WTC11 (cell line): ENCODE measurements around the gene ZNF407.

ENCODE experiments used
- FOXJ3 ChIP-seq: sonication (generic); formaldehyde crosslinking; IDR thresholded peaks from 2 replicates; pipeline ENCODE4 v1.9.0; 2021; ENCODE audit warnings: missing genetic modification reagents, mild to moderate bottlenecking, borderline replicate concordance
- GTF2I ChIP-seq: fragments of 250-450 bp; sonication (Bioruptor Pico); conservative IDR thresholded peaks from 2 replicates; pipeline ENCODE4 v1.4.0; 2021; ENCODE audit warnings: mild to moderate bottlenecking
- HMGA2 ChIP-seq: fragments of 250-450 bp; sonication (Bioruptor Pico); IDR thresholded peaks from 2 replicates; pipeline ENCODE4 v1.4.0; 2021; ENCODE audit warnings: mild to moderate bottlenecking, moderate library complexity
- JUN ChIP-seq: sonication (generic); formaldehyde crosslinking; IDR thresholded peaks from 2 replicates; pipeline ENCODE4 v1.8.0; 2023; ENCODE audit warnings: mild to moderate bottlenecking, missing genetic modification reagents
- NR1H2 ChIP-seq: sonication (generic); formaldehyde crosslinking; IDR thresholded peaks from 2 replicates; pipeline ENCODE4 v1.9.0; 2021; ENCODE audit warnings: mild to moderate bottlenecking, moderate library complexity, missing genetic modification reagents
- SP1 ChIP-seq: sonication (generic); formaldehyde crosslinking; conservative IDR thresholded peaks from 2 replicates; pipeline ENCODE4 v1.8.1; 2022; ENCODE audit warnings: missing genetic modification reagents
- ZNF219 ChIP-seq: sonication (generic); formaldehyde crosslinking; IDR thresholded peaks from 2 replicates; pipeline ENCODE4 v1.8.0; 2023; ENCODE audit warnings: missing genetic modification reagents, mild to moderate bottlenecking, borderline replicate concordance
- TF ChIP-seq, protein P1 (sequence below): sonication (generic); formaldehyde crosslinking; IDR thresholded peaks from 2 replicates; pipeline ENCODE4 v1.8.1; 2023; ENCODE audit warnings: mild to moderate bottlenecking, moderate library complexity, missing genetic modification reagents
- TF ChIP-seq, protein P2 (sequence below): sonication (generic); formaldehyde crosslinking; IDR thresholded peaks from 2 replicates; pipeline ENCODE4 v1.8.0; 2022; ENCODE audit warnings: missing genetic modification reagents
- TF ChIP-seq, protein P3 (sequence below): sonication (generic); formaldehyde crosslinking; conservative IDR thresholded peaks from 2 replicates; pipeline ENCODE4 v1.8.1; 2022; ENCODE audit warnings: mild to moderate bottlenecking, missing genetic modification reagents
- TF ChIP-seq, protein P4 (sequence below): fragments of 200-600 bp; IDR thresholded peaks from 2 replicates; pipeline ENCODE4 v1.8.0; 2022; ENCODE audit warnings: antibody characterized with exemption
- TF ChIP-seq, protein P5 (sequence below): sonication (generic); formaldehyde crosslinking; IDR thresholded peaks from 2 replicates; pipeline ENCODE4 v1.8.1; 2023; ENCODE audit warnings: mild to moderate bottlenecking, missing genetic modification reagents

DNA sequence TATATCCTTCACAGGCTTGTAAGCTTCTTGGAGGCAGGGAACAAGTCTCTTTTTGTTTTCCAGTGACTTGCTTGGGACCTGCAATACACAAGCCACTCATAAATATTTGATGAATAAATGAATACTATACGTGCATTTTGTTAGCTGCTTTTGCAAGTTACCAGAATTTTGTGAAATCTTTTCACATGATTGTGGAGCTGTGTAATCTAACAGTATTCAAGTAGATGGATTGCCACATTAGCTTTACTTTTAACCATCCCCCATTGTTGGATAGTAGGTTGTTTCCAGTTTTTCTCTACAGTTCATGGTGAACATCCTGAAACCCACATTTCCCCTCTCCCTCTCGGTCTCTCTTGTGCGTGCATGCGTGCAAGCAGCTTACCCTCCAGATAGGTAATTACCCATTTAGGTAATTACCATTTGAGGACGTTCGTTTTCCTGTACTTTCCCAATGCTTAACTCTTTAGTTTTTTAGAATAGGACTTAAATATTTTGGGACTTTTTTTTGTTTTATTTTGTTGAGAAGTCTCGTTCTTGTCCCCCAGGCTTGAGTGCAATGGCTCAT, 12.5 kb downstream of the ZNF407 start:
- TF ChIP-seq HMGA2 (CRISPR knock-in tag) (no peak), ZNF219 (no peak), GTF2I (CRISPR knock-in tag) (no peak), FOXJ3 (CRISPR knock-in tag) (no peak), JUN (no peak), SP1 (CRISPR knock-in tag) (no peak), NR1H2 (CRISPR knock-in tag) (no peak)
- TF ChIP-seq, protein P1, sequence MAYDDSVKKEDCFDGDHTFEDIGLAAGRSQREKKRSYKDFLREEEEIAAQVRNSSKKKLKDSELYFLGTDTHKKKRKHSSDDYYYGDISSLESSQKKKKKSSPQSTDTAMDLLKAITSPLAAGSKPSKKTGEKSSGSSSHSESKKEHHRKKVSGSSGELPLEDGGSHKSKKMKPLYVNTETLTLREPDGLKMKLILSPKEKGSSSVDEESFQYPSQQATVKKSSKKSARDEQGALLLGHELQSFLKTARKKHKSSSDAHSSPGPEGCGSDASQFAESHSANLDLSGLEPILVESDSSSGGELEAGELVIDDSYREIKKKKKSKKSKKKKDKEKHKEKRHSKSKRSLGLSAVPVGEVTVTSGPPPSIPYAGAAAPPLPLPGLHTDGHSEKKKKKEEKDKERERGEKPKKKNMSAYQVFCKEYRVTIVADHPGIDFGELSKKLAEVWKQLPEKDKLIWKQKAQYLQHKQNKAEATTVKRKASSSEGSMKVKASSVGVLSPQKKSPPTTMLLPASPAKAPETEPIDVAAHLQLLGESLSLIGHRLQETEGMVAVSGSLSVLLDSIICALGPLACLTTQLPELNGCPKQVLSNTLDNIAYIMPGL (CRISPR knock-in tag), result no peak
- TF ChIP-seq, protein P2, sequence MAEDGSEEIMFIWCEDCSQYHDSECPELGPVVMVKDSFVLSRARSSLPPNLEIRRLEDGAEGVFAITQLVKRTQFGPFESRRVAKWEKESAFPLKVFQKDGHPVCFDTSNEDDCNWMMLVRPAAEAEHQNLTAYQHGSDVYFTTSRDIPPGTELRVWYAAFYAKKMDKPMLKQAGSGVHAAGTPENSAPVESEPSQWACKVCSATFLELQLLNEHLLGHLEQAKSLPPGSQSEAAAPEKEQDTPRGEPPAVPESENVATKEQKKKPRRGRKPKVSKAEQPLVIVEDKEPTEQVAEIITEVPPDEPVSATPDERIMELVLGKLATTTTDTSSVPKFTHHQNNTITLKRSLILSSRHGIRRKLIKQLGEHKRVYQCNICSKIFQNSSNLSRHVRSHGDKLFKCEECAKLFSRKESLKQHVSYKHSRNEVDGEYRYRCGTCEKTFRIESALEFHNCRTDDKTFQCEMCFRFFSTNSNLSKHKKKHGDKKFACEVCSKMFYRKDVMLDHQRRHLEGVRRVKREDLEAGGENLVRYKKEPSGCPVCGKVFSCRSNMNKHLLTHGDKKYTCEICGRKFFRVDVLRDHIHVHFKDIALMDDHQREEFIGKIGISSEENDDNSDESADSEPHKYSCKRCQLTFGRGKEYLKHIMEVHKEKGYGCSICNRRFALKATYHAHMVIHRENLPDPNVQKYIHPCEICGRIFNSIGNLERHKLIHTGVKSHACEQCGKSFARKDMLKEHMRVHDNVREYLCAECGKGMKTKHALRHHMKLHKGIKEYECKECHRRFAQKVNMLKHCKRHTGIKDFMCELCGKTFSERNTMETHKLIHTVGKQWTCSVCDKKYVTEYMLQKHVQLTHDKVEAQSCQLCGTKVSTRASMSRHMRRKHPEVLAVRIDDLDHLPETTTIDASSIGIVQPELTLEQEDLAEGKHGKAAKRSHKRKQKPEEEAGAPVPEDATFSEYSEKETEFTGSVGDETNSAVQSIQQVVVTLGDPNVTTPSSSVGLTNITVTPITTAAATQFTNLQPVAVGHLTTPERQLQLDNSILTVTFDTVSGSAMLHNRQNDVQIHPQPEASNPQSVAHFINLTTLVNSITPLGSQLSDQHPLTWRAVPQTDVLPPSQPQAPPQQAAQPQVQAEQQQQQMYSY (CRISPR knock-in tag), result no peak
- TF ChIP-seq, protein P3, sequence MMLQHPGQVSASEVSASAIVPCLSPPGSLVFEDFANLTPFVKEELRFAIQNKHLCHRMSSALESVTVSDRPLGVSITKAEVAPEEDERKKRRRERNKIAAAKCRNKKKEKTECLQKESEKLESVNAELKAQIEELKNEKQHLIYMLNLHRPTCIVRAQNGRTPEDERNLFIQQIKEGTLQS (CRISPR knock-in tag), result no peak
- TF ChIP-seq, protein P4, sequence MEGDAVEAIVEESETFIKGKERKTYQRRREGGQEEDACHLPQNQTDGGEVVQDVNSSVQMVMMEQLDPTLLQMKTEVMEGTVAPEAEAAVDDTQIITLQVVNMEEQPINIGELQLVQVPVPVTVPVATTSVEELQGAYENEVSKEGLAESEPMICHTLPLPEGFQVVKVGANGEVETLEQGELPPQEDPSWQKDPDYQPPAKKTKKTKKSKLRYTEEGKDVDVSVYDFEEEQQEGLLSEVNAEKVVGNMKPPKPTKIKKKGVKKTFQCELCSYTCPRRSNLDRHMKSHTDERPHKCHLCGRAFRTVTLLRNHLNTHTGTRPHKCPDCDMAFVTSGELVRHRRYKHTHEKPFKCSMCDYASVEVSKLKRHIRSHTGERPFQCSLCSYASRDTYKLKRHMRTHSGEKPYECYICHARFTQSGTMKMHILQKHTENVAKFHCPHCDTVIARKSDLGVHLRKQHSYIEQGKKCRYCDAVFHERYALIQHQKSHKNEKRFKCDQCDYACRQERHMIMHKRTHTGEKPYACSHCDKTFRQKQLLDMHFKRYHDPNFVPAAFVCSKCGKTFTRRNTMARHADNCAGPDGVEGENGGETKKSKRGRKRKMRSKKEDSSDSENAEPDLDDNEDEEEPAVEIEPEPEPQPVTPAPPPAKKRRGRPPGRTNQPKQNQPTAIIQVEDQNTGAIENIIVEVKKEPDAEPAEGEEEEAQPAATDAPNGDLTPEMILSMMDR, result no peak
- TF ChIP-seq, protein P5, sequence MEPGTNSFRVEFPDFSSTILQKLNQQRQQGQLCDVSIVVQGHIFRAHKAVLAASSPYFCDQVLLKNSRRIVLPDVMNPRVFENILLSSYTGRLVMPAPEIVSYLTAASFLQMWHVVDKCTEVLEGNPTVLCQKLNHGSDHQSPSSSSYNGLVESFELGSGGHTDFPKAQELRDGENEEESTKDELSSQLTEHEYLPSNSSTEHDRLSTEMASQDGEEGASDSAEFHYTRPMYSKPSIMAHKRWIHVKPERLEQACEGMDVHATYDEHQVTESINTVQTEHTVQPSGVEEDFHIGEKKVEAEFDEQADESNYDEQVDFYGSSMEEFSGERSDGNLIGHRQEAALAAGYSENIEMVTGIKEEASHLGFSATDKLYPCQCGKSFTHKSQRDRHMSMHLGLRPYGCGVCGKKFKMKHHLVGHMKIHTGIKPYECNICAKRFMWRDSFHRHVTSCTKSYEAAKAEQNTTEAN (CRISPR knock-in tag), result no peak
